Measurements from ENCODE around the gene SIGLEC8.
"Not testable (repeated sequence)": the region's sequence is repeated elsewhere in the genome, so short reads cannot be mapped to it uniquely, and the experiment has no call there.

DNA sequence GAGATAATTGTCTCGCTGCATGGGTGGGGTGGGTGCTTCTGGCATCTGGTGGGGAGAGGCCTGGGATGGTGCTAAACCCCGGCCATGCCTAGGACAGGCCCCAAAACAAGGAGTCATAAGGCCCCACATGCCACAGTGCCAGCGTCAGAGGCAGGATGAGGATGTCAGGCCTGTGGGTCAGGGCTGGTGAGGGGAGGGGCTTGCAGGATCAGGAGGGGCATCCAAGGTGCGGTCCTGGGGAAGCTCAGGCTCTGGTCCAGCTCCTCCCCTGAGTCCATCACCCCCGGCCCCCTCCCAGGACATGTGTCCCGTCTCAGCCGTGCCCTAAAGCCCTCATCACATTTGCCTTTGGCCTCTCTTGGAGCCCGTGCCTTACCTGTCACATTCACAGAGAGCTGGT is 42.7 kb upstream of the SIGLEC8 start:
- not testable (repeated sequence) for TF ChIP-seq CTCF, POLR2A (IDR thresholded peaks at IDR 0.05)
